GM19467 (cell line): ENCODE data around the gene SRGAP2C.
"Not testable (repeated sequence)": the region's sequence is repeated elsewhere in the genome, so short reads cannot be mapped to it uniquely, and the experiment has no call there.

Experiments
- ATAC-seq: cut with Tn5 transposase; IDR thresholded peaks from one replicate; pipeline ENCODE4 v1.9.1; 2021; ENCODE audit warnings: mild to moderate bottlenecking, moderate library complexity; ENCODE audit not compliant: unreplicated experiment

The SRGAP2C gene

GRCh38 chr1:121184290-121185127, at the start of gene SRGAP2C, which contains the start of gene FAM72B:
Gene SRGAP2C (plus strand): TSS chr1:121184975. CDS start chr1:121187447, 2,472 bp downstream.
Gene FAM72B (minus strand): TSS chr1:121184340. CDS start chr1:121183489, 851 bp downstream.
- peak; percentile 88 for ATAC-seq

GRCh38 chr1:121140393-121140792, 44.4 kb upstream of the SRGAP2C start:
- not testable (repeated sequence) for ATAC-seq

- not testable (repeated sequence) for ATAC-seq
Measured at GRCh38 chr1:121148489-121149190, 36.1 kb upstream of the SRGAP2C start.

DNA sequence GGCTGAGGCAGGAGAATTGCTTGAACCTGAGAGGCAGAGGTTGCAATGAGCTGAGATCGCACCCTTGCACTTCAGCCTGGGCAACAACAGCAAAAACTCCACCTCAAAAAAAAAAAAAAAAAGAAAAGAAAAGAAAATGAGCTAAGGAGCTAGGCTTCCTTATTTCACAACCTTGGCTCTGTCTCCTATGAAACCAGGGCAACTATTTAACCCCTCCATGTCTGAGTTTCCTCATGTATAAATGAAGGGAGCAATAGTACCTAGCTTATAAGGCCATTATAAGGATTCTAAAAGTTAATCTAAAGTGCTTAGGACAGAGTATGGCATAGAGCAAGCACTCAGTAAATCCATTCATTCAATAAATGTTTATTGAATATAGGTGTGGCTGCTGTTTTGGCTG, 33.5 kb upstream of the SRGAP2C start:
- not testable (repeated sequence) for ATAC-seq

DNA sequence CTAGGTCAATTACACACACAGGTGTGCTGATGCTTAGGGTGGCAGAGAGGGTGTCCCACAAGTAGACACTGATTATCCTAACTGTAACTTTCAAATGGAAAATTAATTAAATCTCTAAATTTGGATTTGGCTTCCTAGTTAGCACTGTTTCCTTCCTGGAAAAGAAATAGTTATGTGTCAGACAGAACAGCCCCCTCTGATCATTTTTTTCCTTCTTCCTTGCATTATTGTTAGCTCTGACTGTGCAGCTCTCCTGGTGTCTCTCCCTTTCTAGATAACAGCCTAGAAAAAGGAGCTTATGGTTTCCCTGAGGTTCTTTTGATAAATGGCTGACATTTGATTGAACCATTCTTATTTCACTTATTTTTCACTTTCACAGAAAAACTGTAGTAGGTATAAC, 32.0 kb upstream of the SRGAP2C start:
- not testable (repeated sequence) for ATAC-seq

GRCh38 chr1:121154811-121155210, 30.0 kb upstream of the SRGAP2C start:
- ATAC-seq: not testable (repeated sequence)

- not testable (repeated sequence) for ATAC-seq
Measured at GRCh38 chr1:121155671-121156358, 29.0 kb upstream of the SRGAP2C start.

- not testable (repeated sequence) for ATAC-seq
Measured at GRCh38 chr1:121156958-121157603, 27.7 kb upstream of the SRGAP2C start.

GRCh38 chr1:121157609-121158008, 27.2 kb upstream of the SRGAP2C start:
- ATAC-seq: not testable (repeated sequence)

- not testable (repeated sequence) for ATAC-seq
Measured at GRCh38 chr1:121160118-121160517, 24.7 kb upstream of the SRGAP2C start.

DNA sequence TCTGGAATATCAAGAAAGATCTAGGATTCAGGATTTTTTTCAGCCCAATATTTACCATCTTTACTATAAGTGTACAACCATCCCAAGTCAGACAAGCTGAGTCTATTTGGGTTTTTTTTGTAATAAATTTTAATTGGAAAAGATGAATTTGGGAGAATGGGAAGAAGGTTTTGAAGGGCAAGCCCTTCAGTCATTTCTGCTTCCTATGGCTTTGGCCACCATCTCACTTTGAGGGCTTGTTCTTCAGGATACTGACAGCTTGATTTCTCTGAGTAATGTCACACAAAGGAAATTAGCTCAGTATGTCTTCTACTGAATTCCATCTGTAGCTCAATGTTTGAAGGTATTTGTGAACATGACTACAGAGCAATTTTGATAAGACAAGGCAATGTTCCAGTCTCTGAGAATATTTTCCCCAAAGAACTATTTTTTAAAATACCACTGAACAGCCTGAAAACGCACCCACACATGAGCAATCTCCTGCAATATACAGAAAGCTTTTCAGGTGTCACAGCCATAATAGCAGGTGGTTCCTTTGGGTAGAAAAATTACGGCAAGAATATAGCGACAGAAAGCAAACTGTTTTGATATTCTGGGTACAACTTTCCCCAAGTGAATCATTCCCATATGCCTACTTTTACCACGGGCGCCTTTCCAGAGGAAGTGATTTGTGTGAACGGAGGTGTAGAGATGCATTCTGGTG, 23.4 kb upstream of the SRGAP2C start:
- ATAC-seq: not testable (repeated sequence)

DNA sequence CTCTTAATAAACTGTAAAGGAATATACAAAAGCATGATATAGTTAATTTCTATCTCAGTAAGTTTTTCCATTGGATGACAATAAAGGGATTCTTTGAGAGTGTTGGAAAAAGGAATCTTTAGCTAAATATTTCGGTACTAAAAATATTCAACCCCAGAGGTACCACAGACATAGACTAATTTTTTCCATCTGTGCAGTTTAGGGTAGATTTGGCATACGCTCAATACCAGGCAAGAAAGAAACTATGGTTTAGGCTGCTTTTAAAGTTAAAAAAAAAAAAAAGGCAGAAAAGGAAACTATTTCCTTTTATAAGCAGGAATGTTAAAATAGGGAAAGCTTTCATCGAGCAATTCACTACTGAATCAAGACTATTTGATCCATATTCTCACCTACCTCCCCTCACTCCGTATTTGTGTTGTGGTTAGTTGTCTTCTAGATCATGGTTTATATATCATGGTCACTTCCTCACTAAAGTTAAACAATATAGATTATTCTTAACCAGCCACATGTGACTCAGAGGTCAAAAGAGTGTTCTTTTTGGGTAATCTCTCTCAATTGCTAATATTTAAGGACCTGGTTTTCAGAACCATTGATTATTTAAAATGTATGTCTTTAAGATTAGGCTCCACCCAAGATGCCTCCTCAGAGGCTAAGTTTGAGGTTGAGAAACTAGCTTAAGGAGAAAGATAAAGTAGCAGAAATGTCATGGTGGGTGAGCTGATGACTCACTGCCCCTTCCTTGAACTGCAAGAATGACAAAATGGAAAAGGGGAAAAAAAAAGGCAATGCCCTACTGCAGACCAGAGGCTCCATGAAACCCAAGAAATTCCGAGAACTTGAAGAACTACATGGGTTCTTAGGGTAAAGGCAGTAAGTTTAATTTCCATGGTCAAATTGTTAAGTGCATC, 20.7 kb upstream of the SRGAP2C start:
- not testable (repeated sequence) for ATAC-seq

GRCh38 chr1:121165296-121165695, 19.5 kb upstream of the SRGAP2C start:
- ATAC-seq: not testable (repeated sequence)

GRCh38 chr1:121167225-121167738, 17.5 kb upstream of the SRGAP2C start:
- ATAC-seq: not testable (repeated sequence)

- ATAC-seq: not testable (repeated sequence)
Measured at GRCh38 chr1:121168152-121168668, 16.6 kb upstream of the SRGAP2C start.

DNA sequence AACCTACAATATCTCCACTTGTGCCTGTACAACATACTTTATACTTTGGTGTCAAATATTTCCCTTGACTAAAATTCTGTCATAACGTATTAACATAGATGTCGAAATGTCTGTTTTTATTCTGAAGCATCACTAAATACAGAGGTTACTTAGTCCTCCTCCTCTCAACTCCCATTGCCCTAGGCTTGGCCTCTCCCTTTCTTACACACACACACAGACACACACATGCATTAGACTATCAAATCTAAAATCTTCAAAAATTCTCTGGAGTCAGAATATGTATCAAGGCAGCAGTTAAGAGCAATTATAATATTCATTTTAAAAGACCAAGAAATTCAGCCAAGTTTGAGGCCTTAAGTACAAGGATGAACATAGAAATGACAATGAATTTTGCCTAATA, 8.1 kb upstream of the SRGAP2C start:
- ATAC-seq: not testable (repeated sequence)

DNA sequence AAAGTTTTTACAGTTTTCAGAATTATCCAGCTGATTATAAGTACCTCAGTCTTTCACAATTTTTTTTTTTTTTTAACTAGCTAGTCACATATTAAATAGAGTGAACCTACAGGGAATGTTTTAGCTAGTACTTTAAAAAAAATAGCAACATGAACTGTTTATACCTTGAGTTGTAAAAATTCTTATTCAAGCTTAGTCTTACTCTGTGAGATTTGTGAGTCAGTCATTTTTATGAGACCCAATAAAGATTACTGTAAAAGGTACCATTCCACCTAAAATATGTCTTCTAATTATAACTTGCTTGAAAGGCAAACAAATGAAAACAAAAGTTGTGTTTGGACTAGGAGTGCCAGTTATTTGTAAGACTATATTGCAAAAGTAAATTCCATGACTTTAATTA, 6.6 kb upstream of the SRGAP2C start:
- not testable (repeated sequence) for ATAC-seq

GRCh38 chr1:121183867-121184266, 908 bp upstream of the SRGAP2C start:
- not testable (repeated sequence) for ATAC-seq
